WTC11 (cell line): Measurements from ENCODE around the gene PHF12. TPM values are rescaled to one million over a fixed set of nuclear protein-coding genes. Genes with fewer than 3 reads are reported as not detected.

Experiments
- ATAC-seq: fragments of 200-7000 bp; cut with Tn5 transposase; 2 replicates; pipeline ENCODE4 v1.10.0; 2021; ENCODE audit warnings: mild to moderate bottlenecking, moderate library complexity
- CTCF ChIA-PET: fragments of 300-600 bp; sonication (Branson Sonifier 250); formaldehyde crosslinking; loops from one replicate; lab custom pipeline; 2021; ENCODE audit warnings: antibody characterized with exemption; lab: Charles Lee
- POLR2A ChIA-PET: fragments of 350-600 bp; sonication (Branson Sonifier 250); formaldehyde crosslinking; loops from one replicate; lab custom pipeline; 2021; ENCODE audit warnings: antibody characterized with exemption; lab: Charles Lee
- DNase-seq: peaks from one replicate; pipeline ENCODE4 v3.0.0; 2021; ENCODE audit warnings: low spot score
- H3K27ac Mint-ChIP-seq: 2 replicates; pipeline ENCODE4 v1.8.0; 2021; ENCODE audit warnings: mixed read lengths
- H3K27me3 Mint-ChIP-seq: 2 replicates; pipeline ENCODE4 v1.8.0; 2021; ENCODE audit warnings: low read depth, mild to moderate bottlenecking, moderate library complexity, mixed read lengths
- H3K36me3 Mint-ChIP-seq: 2 replicates; pipeline ENCODE4 v1.8.0; 2021; ENCODE audit warnings: mixed read lengths
- H3K4me1 Mint-ChIP-seq: 2 replicates; pipeline ENCODE4 v1.8.0; 2022; ENCODE audit warnings: mixed read lengths
- H3K4me3 Mint-ChIP-seq: 2 replicates; pipeline ENCODE4 v1.8.0; 2021; ENCODE audit warnings: mild to moderate bottlenecking, moderate library complexity, mixed read lengths
- H3K9me3 Mint-ChIP-seq: 2 replicates; pipeline ENCODE4 v1.8.0; 2021; ENCODE audit warnings: mixed read lengths
- AR ChIP-seq: fragments of 250-450 bp; sonication (Bioruptor Pico); IDR thresholded peaks from 2 replicates; pipeline ENCODE4 v1.9.0; 2021; ENCODE audit warnings: mild to moderate bottlenecking
- ATF3 ChIP-seq: sonication (generic); formaldehyde crosslinking; conservative IDR thresholded peaks from 2 replicates; pipeline ENCODE4 v1.8.1; 2022; ENCODE audit warnings: mild to moderate bottlenecking, missing genetic modification reagents
- CDX4 ChIP-seq: fragments of 250-450 bp; sonication (Bioruptor Pico); IDR thresholded peaks from 2 replicates; pipeline ENCODE4 v1.9.0; 2021; ENCODE audit warnings: moderate library complexity, mild to moderate bottlenecking, inconsistent platforms, borderline replicate concordance
- CREM ChIP-seq: sonication (generic); formaldehyde crosslinking; IDR thresholded peaks from 2 replicates; pipeline ENCODE4 v1.8.1; 2022; ENCODE audit warnings: mild to moderate bottlenecking, missing genetic modification reagents, moderate library complexity
- E2F4 ChIP-seq: sonication (generic); formaldehyde crosslinking; IDR thresholded peaks from 2 replicates; pipeline ENCODE4 v1.8.1; 2022; ENCODE audit warnings: low read depth, mild to moderate bottlenecking, moderate library complexity, missing genetic modification reagents, borderline replicate concordance
- ETV6 ChIP-seq: sonication (generic); formaldehyde crosslinking; IDR thresholded peaks from 2 replicates; pipeline ENCODE4 v1.8.1; 2022; ENCODE audit warnings: mild to moderate bottlenecking, missing genetic modification reagents
- GTF2I ChIP-seq: fragments of 250-450 bp; sonication (Bioruptor Pico); conservative IDR thresholded peaks from 2 replicates; pipeline ENCODE4 v1.4.0; 2021; ENCODE audit warnings: mild to moderate bottlenecking
- IRF1 ChIP-seq: sonication (generic); formaldehyde crosslinking; IDR thresholded peaks from 2 replicates; pipeline ENCODE4 v1.8.0; 2023; ENCODE audit warnings: missing genetic modification reagents
- JAZF1 ChIP-seq: fragments of 250-450 bp; sonication (Bioruptor Pico); IDR thresholded peaks from 2 replicates; pipeline ENCODE4 v1.9.0; 2021; ENCODE audit warnings: moderate library complexity, mild to moderate bottlenecking, inconsistent platforms
- KAT7 ChIP-seq: sonication (generic); formaldehyde crosslinking; IDR thresholded peaks from 2 replicates; pipeline ENCODE4 v1.8.1; 2023; ENCODE audit warnings: missing genetic modification reagents, mild to moderate bottlenecking, borderline replicate concordance
- MLX ChIP-seq: sonication (generic); formaldehyde crosslinking; IDR thresholded peaks from 2 replicates; pipeline ENCODE4 v1.8.1; 2023; ENCODE audit warnings: mild to moderate bottlenecking, missing genetic modification reagents, moderate library complexity
- NR1H2 ChIP-seq: sonication (generic); formaldehyde crosslinking; IDR thresholded peaks from 2 replicates; pipeline ENCODE4 v1.9.0; 2021; ENCODE audit warnings: mild to moderate bottlenecking, moderate library complexity, missing genetic modification reagents
- OVOL2 ChIP-seq: fragments of 250-450 bp; sonication (Bioruptor Pico); IDR thresholded peaks from 2 replicates; pipeline ENCODE4 v1.9.0; 2021; ENCODE audit warnings: mild to moderate bottlenecking, borderline replicate concordance
- SMAD4 ChIP-seq: sonication (generic); formaldehyde crosslinking; IDR thresholded peaks from 2 replicates; pipeline ENCODE4 v1.8.0; 2022; ENCODE audit warnings: mild to moderate bottlenecking, missing genetic modification reagents
- STAT6 ChIP-seq: sonication (generic); formaldehyde crosslinking; conservative IDR thresholded peaks from 2 replicates; pipeline ENCODE4 v1.8.1; 2023; ENCODE audit warnings: mild to moderate bottlenecking, low read depth, missing genetic modification reagents, moderate library complexity
- USF1 ChIP-seq: sonication (generic); formaldehyde crosslinking; IDR thresholded peaks from 2 replicates; pipeline ENCODE4 v1.8.0; 2022; ENCODE audit warnings: mild to moderate bottlenecking, missing genetic modification reagents
- ZBTB43 ChIP-seq: sonication (generic); formaldehyde crosslinking; IDR thresholded peaks from 2 replicates; pipeline ENCODE4 v1.8.1; 2023; ENCODE audit warnings: mild to moderate bottlenecking, missing genetic modification reagents
- ZNF219 ChIP-seq: sonication (generic); formaldehyde crosslinking; IDR thresholded peaks from 2 replicates; pipeline ENCODE4 v1.8.0; 2023; ENCODE audit warnings: missing genetic modification reagents, mild to moderate bottlenecking, borderline replicate concordance
- ZNF317 ChIP-seq: sonication (generic); formaldehyde crosslinking; IDR thresholded peaks from 2 replicates; pipeline ENCODE4 v1.8.1; 2023; ENCODE audit warnings: low read depth, mild to moderate bottlenecking, moderate library complexity, missing genetic modification reagents, borderline replicate concordance
- ZNF396 ChIP-seq: fragments of 250-450 bp; sonication (Bioruptor Pico); IDR thresholded peaks from 2 replicates; pipeline ENCODE4 v1.8.0; 2021; ENCODE audit warnings: mild to moderate bottlenecking, moderate library complexity, borderline replicate concordance
- ZNF416 ChIP-seq: fragments of 250-450 bp; sonication (Bioruptor Pico); IDR thresholded peaks from 2 replicates; pipeline ENCODE4 v1.9.0; 2021; ENCODE audit warnings: mild to moderate bottlenecking, inconsistent platforms
- ZNF423 ChIP-seq: fragments of 250-450 bp; sonication (Bioruptor Pico); IDR thresholded peaks from 2 replicates; pipeline ENCODE4 v2.1.2; 2022; ENCODE audit warnings: mild to moderate bottlenecking, moderate library complexity
- total RNA-seq: library from RNA; stranded (reverse); gene quantifications from 3 replicates; pipeline ENCODE4 v1.2.3, GENCODE V29; 2021

PHF12 gene
- total RNA-seq, 1 experiment from 2014 or later, result 69.8 TPM

- DNase-seq (no peak), ATAC-seq (no peak)
- no peaks in the 10 kb centered on the region for H3K9me3 Mint-ChIP-seq
- no peaks in the 10 kb centered on the region; the same call in 1 of the 2 replicates for H3K27me3 Mint-ChIP-seq
- ChIA-PET POLR2A (no interaction called here), CTCF (interaction anchor here (1.6 to 3.2 kb wide), 4 partner anchors 11 to 144 kb away, joined by 5 to 31 read pairs (median 10); no protein-coding TSS in a partner anchor)
- H3K27ac Mint-ChIP-seq, result no peak overlapping the region
- no peak overlapping the region for H3K4me3 Mint-ChIP-seq
- H3K36me3 Mint-ChIP-seq, result no peaks in the 10 kb centered on the region
- peaks cover 41% of the 10 kb centered on the region for H3K4me1 Mint-ChIP-seq
- TF ChIP-seq USF1 (CRISPR knock-in tag) (no peak), AR (CRISPR knock-in tag) (no peak), E2F4 (CRISPR knock-in tag) (no peak), ZNF416 (CRISPR knock-in tag) (no peak), SMAD4 (no peak), JAZF1 (CRISPR knock-in tag) (no peak), GTF2I (CRISPR knock-in tag) (no peak), ETV6 (no peak), STAT6 (no peak), NR1H2 (CRISPR knock-in tag) (no peak), ZNF317 (CRISPR knock-in tag) (no peak)
Observed at GRCh38 chr17:28972437-28972836, 21.1 kb upstream of the PHF12 start.

- ATAC-seq, result no peak
- Mint-ChIP-seq H3K9me3 (no peaks in the 10 kb centered on the region), H3K27me3 (no peaks in the 10 kb centered on the region; the same call in 1 of the 2 replicates), H3K27ac (no peak overlapping the region; the same call in 1 of the 2 replicates), H3K36me3 (no peaks in the 10 kb centered on the region), H3K4me3 (no peak overlapping the region), H3K4me1 (peaks cover 46% of the 10 kb centered on the region)
- POLR2A ChIA-PET, result no interaction called here
- CTCF ChIA-PET, result interaction anchor here (4.5 kb wide), 1 partner anchor 146 kb away, joined by 78 read pairs; no protein-coding TSS in a partner anchor
- no peak for DNase-seq
- no peak for TF ChIP-seq IRF1
- TF ChIP-seq ZBTB43 (CRISPR knock-in tag), result no peak
- no peak for TF ChIP-seq ATF3 (CRISPR knock-in tag)
- TF ChIP-seq KAT7, result no peak
- TF ChIP-seq ZNF396, result no peak
- TF ChIP-seq GTF2I (CRISPR knock-in tag), result no peak
- TF ChIP-seq ZNF219 (CRISPR knock-in tag), result no peak
- no peak for TF ChIP-seq CREM (CRISPR knock-in tag)
- no peak for TF ChIP-seq ZNF423 (CRISPR knock-in tag)
- TF ChIP-seq MLX, result no peak
- no peak for TF ChIP-seq USF1 (CRISPR knock-in tag)
- no peak for TF ChIP-seq OVOL2 (CRISPR knock-in tag)
- TF ChIP-seq CDX4, result no peak
- TF ChIP-seq ETV6, result no peak
Observed at GRCh38 chr17:28970879-28971278, 19.6 kb upstream of the PHF12 start.
